ENCODE data around the gene CCDC102A.

Gene CCDC102A

GRCh38 chr16:57476546-57477410 is 59.6 kb downstream of the CCDC102A start:
- no peak for DNase-seq

GRCh38 chr16:57475711-57476339 is 60.5 kb downstream of the CCDC102A start:
- peak; percentile 95 for DNase-seq

- no peak for DNase-seq
These were observed 61.4 kb downstream of the CCDC102A start for GRCh38 chr16:57474671-57475661.

- no peak for DNase-seq
These were observed 62.5 kb downstream of the CCDC102A start for GRCh38 chr16:57473906-57474305.

- DNase-seq: no peak
These were observed 63.1 kb downstream of the CCDC102A start for GRCh38 chr16:57473176-57473840.

- DNase-seq: no peak
These were observed 63.7 kb downstream of the CCDC102A start for GRCh38 chr16:57472665-57473060.

- DNase-seq: no peak
These were observed 64.3 kb downstream of the CCDC102A start for GRCh38 chr16:57471852-57472664.

GRCh38 chr16:57471209-57471608 is 65.2 kb downstream of the CCDC102A start:
- DNase-seq: no peak

GRCh38 chr16:57470711-57471110 is 65.7 kb downstream of the CCDC102A start:
- no peak for DNase-seq

GRCh38 chr16:57469917-57470470 is 66.4 kb downstream of the CCDC102A start:
- no peak for DNase-seq

GRCh38 chr16:57469046-57469445 is 67.3 kb downstream of the CCDC102A start:
- no peak for DNase-seq

GRCh38 chr16:57468346-57468745 is 68.0 kb downstream of the CCDC102A start:
- no peak for DNase-seq

- DNase-seq: no peak
These were observed 71.8 kb downstream of the CCDC102A start for GRCh38 chr16:57464523-57464922.

- no peak for DNase-seq
These were observed 73.4 kb downstream of the CCDC102A start for GRCh38 chr16:57462978-57463362.

- DNase-seq: peak; percentile 94
These were observed 74.0 kb downstream of the CCDC102A start, which contains the start of gene POLR2C for GRCh38 chr16:57462209-57462977. Gene POLR2C, plus strand, starts transcription at chr16:57462679. Its CDS starts 46 bp downstream, at chr16:57462725.

All from activated CD4-positive, alpha-beta T cell treated with anti-CD3 and anti-CD28 coated beads, Interleukin-10, Interleukin-2, amounts not matched to agents 100 ng/mL and 50 ng/mL, durations not matched to agents 16 hours and 8 hours (primary cell).